Measurements from ENCODE around the gene FTO. TPM values are rescaled to one million over a fixed set of nuclear protein-coding genes. Genes with fewer than 3 reads are reported as not detected.

The FTO gene
- 47.1 and 85.1 TPM in 2 replicates for total RNA-seq (ENCODE audit: low replicate concordance)
- long read RNA-seq, full-length matches to known transcripts: 7 of 26 reads
- long read RNA-seq, partial matches to known transcripts: 5 of 26 reads
- long read RNA-seq, other reads (novel, unspliced or antisense): 14 of 26 reads

GRCh38 chr16:53703590-53704444, at the start of gene FTO, which contains the start of gene RPGRIP1L:
Gene FTO (plus strand): TSS chr16:53704156.
Gene RPGRIP1L (minus strand): TSS chr16:53703859. CDS start chr16:53700723, 3,136 bp downstream.
- TF ChIP-seq CTCF (conservative IDR thresholded peaks at IDR 0.05): no peak
- Mint-ChIP-seq H3K27me3 (no peaks in the 10 kb centered on the region), H3K9me3 (no peaks in the 10 kb centered on the region), H3K4me3 (peak within 1 kb of the TSS; percentile 100), H3K36me3 (peaks cover 10% of the 10 kb centered on the region), H3K27ac (peak within 1 kb of the TSS; percentile 85), H3K4me1 (ENCODE audit: unreplicated experiment) (peaks cover 10% of the 10 kb centered on the region)
- peak; percentile 99 for DNase-seq (ENCODE audit: extremely low spot score, unreplicated experiment)

GRCh38 chr16:53654946-53655345, 49.0 kb upstream of the FTO start:
- no peaks in the 10 kb centered on the region for H3K9me3 Mint-ChIP-seq

GRCh38 chr16:53662072-53662471, 41.9 kb upstream of the FTO start:
- no peak for TF ChIP-seq CTCF (conservative IDR thresholded peaks at IDR 0.05)
- peaks cover 3% of the 10 kb centered on the region for H3K36me3 Mint-ChIP-seq
- no peak overlapping the region for H3K4me3 Mint-ChIP-seq
- H3K4me1 Mint-ChIP-seq (ENCODE audit: unreplicated experiment): peaks cover 9% of the 10 kb centered on the region
- H3K9me3 Mint-ChIP-seq: no peaks in the 10 kb centered on the region
- H3K27ac Mint-ChIP-seq: no peak overlapping the region
- H3K27me3 Mint-ChIP-seq: no peaks in the 10 kb centered on the region
- DNase-seq (ENCODE audit: extremely low spot score, unreplicated experiment): no peak

More at GRCh38 chr16:53654946-53655345, 49.0 kb upstream of the FTO start:
- Mint-ChIP-seq H3K4me3 (no peak overlapping the region), H3K27ac (no peak overlapping the region), H3K4me1 (ENCODE audit: unreplicated experiment) (peaks cover 7% of the 10 kb centered on the region), H3K27me3 (no peaks in the 10 kb centered on the region), H3K36me3 (peaks cover 26% of the 10 kb centered on the region)
- no peak for TF ChIP-seq CTCF (conservative IDR thresholded peaks at IDR 0.05)
- DNase-seq (ENCODE audit: extremely low spot score, unreplicated experiment): no peak

GRCh38 chr16:53664724-53665345, 39.1 kb upstream of the FTO start:
- Mint-ChIP-seq H3K4me1 (ENCODE audit: unreplicated experiment) (peaks cover 9% of the 10 kb centered on the region), H3K4me3 (no peak overlapping the region), H3K9me3 (no peaks in the 10 kb centered on the region), H3K27me3 (no peaks in the 10 kb centered on the region), H3K27ac (no peak overlapping the region), H3K36me3 (peaks cover 3% of the 10 kb centered on the region)
- no peak for TF ChIP-seq CTCF (conservative IDR thresholded peaks at IDR 0.05)
- no peak for DNase-seq (ENCODE audit: extremely low spot score, unreplicated experiment)

- Mint-ChIP-seq H3K9me3 (no peaks in the 10 kb centered on the region), H3K4me3 (no peak overlapping the region), H3K27me3 (no peaks in the 10 kb centered on the region), H3K27ac (no peak overlapping the region), H3K4me1 (ENCODE audit: unreplicated experiment) (peaks cover 5% of the 10 kb centered on the region), H3K36me3 (peaks cover 4% of the 10 kb centered on the region)
- no peak for DNase-seq (ENCODE audit: extremely low spot score, unreplicated experiment)
- TF ChIP-seq CTCF (conservative IDR thresholded peaks at IDR 0.05): no peak
Observed at GRCh38 chr16:53666786-53667415, 37.1 kb upstream of the FTO start.

Measured in type B pancreatic cell (in vitro differentiated cells).